CD14-positive monocyte (primary cell): ENCODE data around the gene PARD6G. TPM values are rescaled to one million over a fixed set of nuclear protein-coding genes. Genes with fewer than 3 reads are reported as not detected.

Experiments
- DNase-seq, 3 donors: peaks; one replicate each; pipeline ENCODE4 v3.0.0-alpha.2; 2011 to 2022
- H2AFZ ChIP-seq: 2 replicates; pipeline ENCODE4 v1.6.0; 2012; ENCODE audit warnings: mild to moderate bottlenecking, low read depth, low read length, inconsistent platforms; ENCODE audit not compliant: insufficient read depth, poor library complexity, severe bottlenecking
- H3K27ac ChIP-seq, 2 donors: 1 replicate in 1 of 2; 2 replicates in 1 of 2; pipeline ENCODE4 v1.5.1; 2012 to 2013; ENCODE audit warnings: low read length in 2 of 2, control low read depth in 1 of 2, inconsistent platforms in 1 of 2, low read depth in 1 of 2, mild to moderate bottlenecking in 1 of 2
- H3K27me3 ChIP-seq, 2 donors: one replicate each; pipeline versions ENCODE4 v1.6.0 to v1.6.1; 2011 to 2013; ENCODE audit warnings: low read length in 2 of 2; ENCODE audit not compliant: control insufficient read depth in 2 of 2, insufficient read depth in 2 of 2
- H3K36me3 ChIP-seq, 2 donors: replicated peaks in 1 of 2; 1 replicate in 1 of 2; 2 replicates in 1 of 2; pipeline versions ENCODE4 v1.5.1 to v1.6.1; 2012 to 2013; ENCODE audit warnings: low read length in 2 of 2, control low read depth in 1 of 2, inconsistent platforms in 1 of 2, mild to moderate bottlenecking in 1 of 2; ENCODE audit not compliant: insufficient read depth in 2 of 2, control insufficient read depth in 1 of 2
- H3K4me1 ChIP-seq, 2 donors: 1 replicate in 1 of 2; 2 replicates in 1 of 2; pipeline versions ENCODE4 v1.5.1 to v1.6.1; 2012 to 2013; ENCODE audit warnings: low read length in 2 of 2, control low read depth in 1 of 2, inconsistent platforms in 1 of 2, mild to moderate bottlenecking in 1 of 2, moderate library complexity in 1 of 2; ENCODE audit not compliant: insufficient read depth in 2 of 2, control insufficient read depth in 1 of 2
- H3K4me2 ChIP-seq: replicated peaks from 2 replicates; pipeline ENCODE3; 2012; ENCODE audit warnings: low read length, moderate library complexity, mild to moderate bottlenecking; ENCODE audit not compliant: poor library complexity, severe bottlenecking; ENCODE audit errors: extremely low read depth
- H3K4me3 ChIP-seq, 3 experiments: fragments of 200-600 bp in 1 of 3; sonication (generic) in 1 of 3; replicated peaks in 1 of 3; 1 replicate in 2 of 3; 2 replicates in 1 of 3; pipeline ENCODE4 v1.5.1; 2011 to 2013; ENCODE audit warnings: low read length in 3 of 3, mild to moderate bottlenecking in 3 of 3, control low read depth in 2 of 3, low read depth in 2 of 3, inconsistent platforms in 1 of 3, moderate library complexity in 1 of 3
- H3K79me2 ChIP-seq: 2 replicates; pipeline ENCODE4 v1.6.0; 2012; ENCODE audit warnings: mild to moderate bottlenecking, control low read depth, inconsistent platforms, low read length, moderate library complexity; ENCODE audit not compliant: insufficient read depth
- H3K9ac ChIP-seq: 2 replicates; pipeline ENCODE4 v1.6.0; 2017; ENCODE audit warnings: low read length, mild to moderate bottlenecking; ENCODE audit not compliant: insufficient read depth, poor library complexity, severe bottlenecking
- H3K9me3 ChIP-seq, 2 donors: replicated peaks in 1 of 2; 1 replicate in 1 of 2; 2 replicates in 1 of 2; pipeline versions ENCODE4 v1.5.1 to v1.6.1; 2012 to 2013; ENCODE audit warnings: low read length in 2 of 2, control low read depth in 1 of 2; ENCODE audit not compliant: control insufficient read depth in 1 of 2, insufficient read depth in 1 of 2
- H4K20me1 ChIP-seq: 2 replicates; pipeline ENCODE4 v1.6.0; 2012; ENCODE audit warnings: mild to moderate bottlenecking, low read length, control low read depth, moderate library complexity; ENCODE audit not compliant: insufficient read depth
- H3K27ac Mint-ChIP-seq, 7 donors: one replicate each; pipeline ENCODE4 v1.8.0; 2020; ENCODE audit warnings: mild to moderate bottlenecking in 7 of 7, mixed read lengths in 7 of 7, moderate library complexity in 6 of 7, inconsistent platforms in 2 of 7
- H3K27me3 Mint-ChIP-seq, 3 donors: one replicate each; pipeline ENCODE4 v1.8.0; 2021 to 2022; ENCODE audit warnings: low read depth in 3 of 3, mild to moderate bottlenecking in 3 of 3, mixed read lengths in 3 of 3, moderate library complexity in 3 of 3, inconsistent platforms in 1 of 3
- H3K36me3 Mint-ChIP-seq, 2 donors: one replicate each; pipeline ENCODE4 v1.8.0; 2020; ENCODE audit warnings: mixed read lengths in 2 of 2, inconsistent platforms in 1 of 2, mild to moderate bottlenecking in 1 of 2
- H3K4me1 Mint-ChIP-seq: one replicate; pipeline ENCODE4 v1.8.0; 2020; ENCODE audit warnings: mild to moderate bottlenecking, mixed read lengths
- H3K4me3 Mint-ChIP-seq, 2 donors: one replicate each; pipeline ENCODE4 v1.8.0; 2020; ENCODE audit warnings: mild to moderate bottlenecking in 2 of 2, mixed read lengths in 2 of 2, moderate library complexity in 1 of 2
- H3K9me3 Mint-ChIP-seq, 7 donors: one replicate each; pipeline ENCODE4 v1.8.0; 2020 to 2022; ENCODE audit warnings: mixed read lengths in 7 of 7, mild to moderate bottlenecking in 6 of 7, moderate library complexity in 6 of 7, inconsistent platforms in 2 of 7
- WGBS: methylation state at CpG from one replicate; pipeline ENCODE4 v1.1.5; 2013; ENCODE audit warnings: missing lambda C conversion rate; ENCODE audit not compliant: insufficient coverage; 5-methylcytosine and 5-hydroxymethylcytosine counted together
- intact Hi-C, 2 donors: fragments of 100-400 bp; cut with micrococcal nuclease; formaldehyde crosslinking; loops; one replicate each; pipeline versions ENCODE4 v1.15.0 to v1.15.1; 2023
- polyA plus RNA-seq, 3 donors: library from polyadenylated mRNA; depleted of rRNA in 1 of 3; unstranded in 2 of 3; stranded (reverse) in 1 of 3; fragments of 300-500 nt in 2 of 3; fragments of >200 nt in 1 of 3; fragmentation: Illumina TruSeq in 2 of 3; gene quantifications; 1 replicate in 2 of 3; 2 replicates in 1 of 3; pipeline ENCODE4 v1.2.3, GENCODE V29; 2012 to 2021
- TF ChIP-seq, protein P1 (sequence below): fragments of 200-600 bp; IDR thresholded peaks from one replicate; pipeline ENCODE4 v1.8.0; 2022; ENCODE audit warnings: antibody characterized with exemption, mild to moderate bottlenecking

The PARD6G gene
- polyA plus RNA-seq, 3 donors: not detected

DNA sequence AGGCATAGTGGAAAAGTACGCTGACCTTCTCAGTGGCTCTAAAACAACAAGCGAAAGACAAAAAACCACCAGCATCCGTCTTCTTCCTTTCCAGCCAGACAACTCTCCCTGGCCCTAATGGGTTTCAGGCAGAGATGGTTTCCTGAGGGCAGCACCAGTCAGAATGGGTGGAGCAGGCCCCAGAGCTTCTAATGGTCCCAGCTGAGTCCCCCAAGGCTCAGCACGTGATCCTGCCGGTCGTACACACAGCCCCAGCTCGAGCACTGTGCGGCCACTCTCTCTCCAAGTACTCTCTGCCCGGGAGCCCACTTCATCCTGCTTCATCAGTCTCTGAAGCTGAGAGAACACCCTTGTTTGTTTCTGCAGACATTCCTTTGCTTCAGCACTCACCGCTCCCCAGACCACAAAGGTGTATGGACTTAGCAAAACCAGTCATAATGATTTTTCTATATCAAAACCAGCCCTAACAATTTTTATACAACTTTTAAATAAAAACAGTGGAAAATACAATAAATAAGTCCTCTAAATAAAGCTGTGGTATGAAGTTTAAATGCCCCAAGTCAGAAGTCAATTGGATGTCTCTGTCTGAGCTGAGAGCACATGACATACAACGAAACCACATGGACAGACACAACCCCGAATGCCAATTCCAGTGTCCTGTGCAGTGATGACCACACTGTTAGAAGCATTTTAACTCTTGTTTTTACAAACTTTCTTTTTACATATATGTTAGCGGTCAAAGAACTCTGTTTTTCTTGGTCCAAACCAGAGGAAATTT lies 63.9 kb downstream of the PARD6G start:
- Histone ChIP-seq H3K4me3 (no peak overlapping the region), H4K20me1 (no peaks in the 10 kb centered on the region), H3K9ac (no peak overlapping the region), H3K4me2 (no peak overlapping the region), H2AFZ (no peak overlapping the region), H3K4me1 (no peaks in the 10 kb centered on the region), H3K27ac (no peak overlapping the region), H3K36me3 (no peaks in the 10 kb centered on the region), H3K79me2 (no peaks in the 10 kb centered on the region), H3K27me3 (no peaks in the 10 kb centered on the region), H3K9me3 (peaks cover 0 to 11% of the 10 kb centered on the region in 2 donors)
- Mint-ChIP-seq H3K4me3 (no peak overlapping the region), H3K4me1 (no peaks in the 10 kb centered on the region), H3K27ac (no peak overlapping the region), H3K9me3 (peaks cover 6 to 12% (median 8%) of the 10 kb centered on the region in 7 donors), H3K27me3 (peaks cover 3 to 5% (median 4%) of the 10 kb centered on the region in 3 donors), H3K36me3 (no peaks in the 10 kb centered on the region)
- intact Hi-C loops: no loop called here
- 89% methylated on average over 11 of the region's 13 CpGs for WGBS
- TF ChIP-seq, protein P1, sequence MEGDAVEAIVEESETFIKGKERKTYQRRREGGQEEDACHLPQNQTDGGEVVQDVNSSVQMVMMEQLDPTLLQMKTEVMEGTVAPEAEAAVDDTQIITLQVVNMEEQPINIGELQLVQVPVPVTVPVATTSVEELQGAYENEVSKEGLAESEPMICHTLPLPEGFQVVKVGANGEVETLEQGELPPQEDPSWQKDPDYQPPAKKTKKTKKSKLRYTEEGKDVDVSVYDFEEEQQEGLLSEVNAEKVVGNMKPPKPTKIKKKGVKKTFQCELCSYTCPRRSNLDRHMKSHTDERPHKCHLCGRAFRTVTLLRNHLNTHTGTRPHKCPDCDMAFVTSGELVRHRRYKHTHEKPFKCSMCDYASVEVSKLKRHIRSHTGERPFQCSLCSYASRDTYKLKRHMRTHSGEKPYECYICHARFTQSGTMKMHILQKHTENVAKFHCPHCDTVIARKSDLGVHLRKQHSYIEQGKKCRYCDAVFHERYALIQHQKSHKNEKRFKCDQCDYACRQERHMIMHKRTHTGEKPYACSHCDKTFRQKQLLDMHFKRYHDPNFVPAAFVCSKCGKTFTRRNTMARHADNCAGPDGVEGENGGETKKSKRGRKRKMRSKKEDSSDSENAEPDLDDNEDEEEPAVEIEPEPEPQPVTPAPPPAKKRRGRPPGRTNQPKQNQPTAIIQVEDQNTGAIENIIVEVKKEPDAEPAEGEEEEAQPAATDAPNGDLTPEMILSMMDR: no peak
- DNase-seq: no peak

DNA sequence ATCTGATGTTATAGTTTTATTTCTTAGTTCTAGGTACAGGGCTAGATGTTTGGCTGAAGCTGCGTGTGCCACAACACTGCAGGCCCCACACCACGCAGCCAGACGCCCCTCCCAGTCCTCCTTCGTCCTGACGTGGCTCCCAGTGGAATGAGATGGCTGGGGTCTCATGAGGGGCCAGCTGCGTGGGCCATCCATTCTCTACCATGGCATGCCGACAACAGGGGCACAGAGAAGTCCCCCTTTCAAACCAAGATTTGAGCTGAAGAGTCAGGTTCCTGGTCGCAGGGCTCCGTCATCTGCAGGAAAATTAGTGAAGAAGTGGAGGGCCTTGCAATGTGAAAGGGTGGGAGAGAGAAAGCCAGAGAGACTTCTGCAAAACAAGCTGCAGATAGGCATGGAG lies 64.5 kb downstream of the PARD6G start:
- Histone ChIP-seq H3K79me2 (no peaks in the 10 kb centered on the region), H3K36me3 (no peaks in the 10 kb centered on the region), H3K9ac (no peak overlapping the region), H3K27me3 (no peaks in the 10 kb centered on the region), H3K4me3 (no peak overlapping the region), H3K4me1 (no peaks in the 10 kb centered on the region), H3K27ac (no peak overlapping the region), H2AFZ (no peak overlapping the region), H3K4me2 (no peak overlapping the region), H4K20me1 (no peaks in the 10 kb centered on the region), H3K9me3 (peaks cover 0 to 11% of the 10 kb centered on the region in 2 donors)
- Mint-ChIP-seq H3K27ac (peak overlapping the region in 1 of 7 donors; percentile 27), H3K36me3 (no peaks in the 10 kb centered on the region), H3K4me3 (no peak overlapping the region), H3K4me1 (no peaks in the 10 kb centered on the region), H3K9me3 (peaks cover 6 to 12% (median 8%) of the 10 kb centered on the region in 7 donors), H3K27me3 (peaks cover 3 to 4% (median 3%) of the 10 kb centered on the region in 3 donors)
- TF ChIP-seq, protein P1: no peak
- DNase-seq: no peak
- intact Hi-C loops: no loop called here
- WGBS: 94% methylated on average over 6 of the region's 9 CpGs
